NCI-H1694 (cell line): ENCODE data around the gene CCDC61.

ENCODE experiments used
- DNase-seq: peaks from one replicate; lab custom pipeline; 2025; lab: John Stamatoyannopoulos, UW

Gene CCDC61

DNA sequence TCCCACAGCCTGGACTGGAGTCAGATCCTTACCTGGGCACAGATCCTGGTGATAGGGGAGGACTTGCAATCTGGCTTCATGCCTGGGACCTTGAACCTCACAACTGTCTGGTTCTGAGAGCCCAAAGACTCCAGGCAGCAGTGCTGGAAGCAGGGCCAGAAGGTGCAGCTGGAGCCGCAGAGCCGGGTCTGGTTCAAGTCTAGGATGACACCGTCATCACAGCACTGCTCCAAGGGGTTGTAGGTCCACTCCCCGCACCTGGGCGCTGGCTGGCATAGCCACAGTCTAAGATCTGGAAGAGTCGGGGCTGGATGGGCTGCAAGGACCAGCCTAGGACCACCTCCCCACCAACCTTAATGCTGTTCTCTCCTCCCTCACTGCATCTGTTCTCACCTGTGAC lies 44.9 kb downstream of the CCDC61 start:
- DNase-seq = no peak

GRCh38 chr19:46040952-46041500 lies 45.8 kb downstream of the CCDC61 start, which contains the start of gene IGFL4:
TSS of gene IGFL4 (minus strand) at chr19:46041002. CDS start at chr19:46040962, 40 bp downstream.
- no peak for DNase-seq

DNA sequence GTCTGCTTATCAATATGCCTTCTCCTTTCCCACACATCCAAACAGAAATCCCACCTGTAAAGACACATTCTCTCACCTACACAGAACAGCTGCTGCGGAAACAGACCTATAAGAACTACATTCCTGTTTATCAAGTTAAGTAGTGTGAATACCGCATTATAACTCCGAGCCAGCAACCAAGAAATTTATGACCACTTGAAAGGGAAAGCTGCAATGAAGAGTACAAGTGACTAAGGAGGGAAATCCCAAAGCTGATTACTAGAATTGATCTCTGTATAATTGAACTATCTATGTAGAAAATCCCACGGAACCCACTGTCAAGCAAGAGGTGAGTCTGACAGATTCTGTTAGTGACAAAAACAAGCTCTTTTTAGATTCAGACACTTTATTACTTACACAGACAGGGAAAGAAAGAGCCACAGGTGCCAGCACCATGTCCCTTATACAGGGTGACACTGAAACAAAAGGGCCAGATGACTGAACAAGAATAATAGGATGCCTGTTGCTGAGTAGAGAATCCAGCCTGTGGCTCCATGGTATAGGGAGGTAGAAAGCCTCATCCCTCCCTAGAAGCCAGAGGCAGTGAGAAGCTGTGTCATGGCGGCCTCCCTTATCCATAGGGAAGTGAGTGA lies 47.1 kb downstream of the CCDC61 start:
- no peak for DNase-seq

GRCh38 chr19:46043519-46043918 lies 48.3 kb downstream of the CCDC61 start:
- DNase-seq = no peak

GRCh38 chr19:46049597-46049996 lies 54.3 kb downstream of the CCDC61 start:
- peak; percentile 2 for DNase-seq

DNA sequence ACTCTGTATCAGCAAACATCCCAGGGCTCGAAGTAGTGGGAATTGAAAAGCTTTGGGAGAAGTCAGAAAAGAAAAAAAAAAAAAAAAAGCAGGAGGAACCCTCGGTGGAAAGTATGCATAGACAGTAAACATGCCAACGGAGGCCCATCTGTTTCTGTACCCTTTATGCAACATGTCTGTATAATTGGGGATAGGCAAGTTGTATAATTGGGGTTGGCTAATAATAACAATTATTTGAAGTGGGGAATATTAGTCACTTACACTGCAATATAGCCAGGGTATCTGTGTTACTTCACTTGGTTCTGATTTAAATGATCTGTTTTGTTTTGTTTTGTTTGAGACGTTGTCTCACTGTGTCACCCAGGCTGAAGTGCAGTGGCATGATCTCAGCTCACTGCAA lies 57.6 kb downstream of the CCDC61 start:
- no peak for DNase-seq

- no peak for DNase-seq
Measured at GRCh38 chr19:46056536-46056935, 61.3 kb downstream of the CCDC61 start.

- DNase-seq = no peak
Measured at GRCh38 chr19:46058778-46059177, 63.5 kb downstream of the CCDC61 start.

GRCh38 chr19:46060012-46060411 lies 64.7 kb downstream of the CCDC61 start:
- no peak for DNase-seq

GRCh38 chr19:46063201-46063600 lies 67.9 kb downstream of the CCDC61 start:
- DNase-seq = no peak

GRCh38 chr19:46065486-46066071 lies 70.3 kb downstream of the CCDC61 start:
- no peak for DNase-seq

DNA sequence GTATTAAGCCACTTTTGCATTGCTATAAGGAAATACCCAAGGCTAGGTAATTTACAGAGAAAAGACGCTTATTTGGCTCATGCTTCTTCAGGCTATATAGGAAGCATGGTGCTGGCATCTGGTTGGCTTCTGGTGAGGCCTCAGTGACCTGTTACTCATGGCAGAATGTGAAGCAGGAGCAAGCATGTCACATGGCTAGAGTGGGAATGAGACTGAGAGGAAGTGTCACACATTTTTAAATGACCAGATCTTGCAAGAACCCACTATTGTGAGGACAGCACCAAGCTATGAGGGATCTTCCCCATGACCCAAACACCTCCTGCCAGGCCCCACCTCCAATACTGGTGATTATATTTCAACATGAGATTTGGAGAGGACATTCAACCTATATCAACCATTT lies 71.2 kb downstream of the CCDC61 start:
- DNase-seq = no peak

- no peak for DNase-seq
Measured at GRCh38 chr19:46067691-46068090, 72.4 kb downstream of the CCDC61 start.
